HCT116 (cell line): ENCODE results near the gene IRAK2. TPM values are rescaled to one million over a fixed set of nuclear protein-coding genes. Genes with fewer than 3 reads are reported as not detected.

Source experiments
- ATAC-seq: fragments of 200-7000 bp; cut with Tn5 transposase; 2 replicates; pipeline ENCODE4 v1.9.1; 2020; ENCODE audit warnings: mild to moderate bottlenecking, moderate library complexity
- BruUV-seq: library from RNA; stranded (reverse); fragments of 400-500 nt; replicated peaks from 2 replicates; lab custom pipeline; 2021; lab: Mats Ljungman, UMichigan
- CTCF ChIA-PET: fragments of 300-600 bp; sonication (Branson Sonifier 250); formaldehyde crosslinking; loops from one replicate; lab custom pipeline; 2021; ENCODE audit warnings: antibody characterized with exemption; lab: Charles Lee
- POLR2A ChIA-PET: fragments of 300-600, 350-600 bp; sonication (Branson Sonifier 250); formaldehyde crosslinking; loops from one replicate; lab custom pipeline; 2021; ENCODE audit warnings: antibody characterized with exemption; lab: Charles Lee
- RAD21 ChIA-PET, 2 experiments: fragments of 300-600 bp; sonication (Branson Sonifier 250); formaldehyde crosslinking; loops; one replicate each; lab custom pipeline; 2023; ENCODE audit warnings: low total read pairs in 2 of 2; ENCODE audit not compliant: uncharacterized antibody in 2 of 2, unreplicated experiment in 2 of 2, low non-redundant PET in 1 of 2; lab: Charles Lee
- DNase-seq: peaks from one replicate; pipeline ENCODE4 v3.0.0-alpha.2; 2010; ENCODE audit warnings: low read depth, low spot score
- H2AFZ ChIP-seq: fragments of 200-600 bp; shearing (Covaris generic), sonication (generic); 2 replicates; pipeline ENCODE4 v1.6.1; 2017; ENCODE audit warnings: low read depth, mixed run types, mixed read lengths, antibody characterized with exemption, low read length; ENCODE audit not compliant: poor library complexity, severe bottlenecking
- H3K27ac ChIP-seq: 2 replicates; pipeline ENCODE4 v1.5.1; 2012; ENCODE audit warnings: low read depth, low read length
- H3K27me3 ChIP-seq: fragments of 200-600 bp; sonication (generic); 2 replicates; pipeline ENCODE4 v1.6.1; 2016; ENCODE audit warnings: mixed run types, low read length, mixed read lengths; ENCODE audit not compliant: insufficient read depth
- H3K36me3 ChIP-seq, 2 experiments: fragments of 200-500 bp in 1 of 2; fragments of 200-600 bp in 1 of 2; sonication (Bioruptor generic) in 1 of 2; sonication (generic) in 1 of 2; 2 replicates each; pipeline versions ENCODE4 v1.5.1 to v1.6.1; 2014 to 2016; ENCODE audit warnings: low read length in 2 of 2, inconsistent platforms in 1 of 2, mixed read lengths in 1 of 2, mixed run types in 1 of 2; ENCODE audit not compliant: insufficient read depth in 2 of 2, control insufficient read depth in 1 of 2
- H3K4me1 ChIP-seq, 2 experiments: fragments of 200-600 bp in 1 of 2; sonication (generic) in 1 of 2; 2 replicates each; pipeline versions ENCODE4 v1.5.1 to v1.6.1; 2012 to 2017; ENCODE audit warnings: low read length in 2 of 2, inconsistent platforms in 1 of 2, mild to moderate bottlenecking in 1 of 2, mixed read lengths in 1 of 2, mixed run types in 1 of 2, moderate library complexity in 1 of 2; ENCODE audit not compliant: insufficient read depth in 2 of 2, control insufficient read depth in 1 of 2
- H3K4me2 ChIP-seq: fragments of 200-600 bp; sonication (generic); 2 replicates; pipeline ENCODE4 v1.6.1; 2017; ENCODE audit warnings: mixed run types, low read length, mixed read lengths
- H3K4me3 ChIP-seq, 2 experiments: fragments of 200-600 bp in 1 of 2; sonication (generic) in 1 of 2; replicated peaks in 1 of 2; 2 replicates each; pipeline ENCODE4 v1.5.1; 2011 to 2016; ENCODE audit warnings: low read length in 2 of 2, control low read depth in 1 of 2, low read depth in 1 of 2, mild to moderate bottlenecking in 1 of 2, mixed read lengths in 1 of 2, mixed run types in 1 of 2
- H3K79me2 ChIP-seq: fragments of 200-600 bp; sonication (generic); 2 replicates; pipeline ENCODE4 v1.6.1; 2017; ENCODE audit warnings: mild to moderate bottlenecking, mixed run types, low read length, moderate library complexity, mixed read lengths; ENCODE audit not compliant: insufficient read depth
- H3K9ac ChIP-seq: fragments of 200-600 bp; sonication (generic); 2 replicates; pipeline ENCODE4 v1.6.1; 2016; ENCODE audit warnings: low read length, mixed read lengths
- H3K9me2 ChIP-seq: fragments of 200-600 bp; sonication (generic), shearing (Covaris generic); 2 replicates; pipeline ENCODE4 v1.6.1; 2017; ENCODE audit warnings: mixed run types, mild to moderate bottlenecking, moderate library complexity; ENCODE audit not compliant: insufficient read depth
- H3K9me3 ChIP-seq, 2 experiments: fragments of 200-500 bp in 1 of 2; fragments of 200-600 bp in 1 of 2; sonication (Bioruptor generic) in 1 of 2; sonication (generic) in 1 of 2; 2 replicates each; pipeline ENCODE4 v1.6.1; 2014 to 2017; ENCODE audit warnings: low read length in 2 of 2, mixed read lengths in 2 of 2, inconsistent platforms in 1 of 2, low read depth in 1 of 2, mild to moderate bottlenecking in 1 of 2, mixed run types in 1 of 2, moderate library complexity in 1 of 2; ENCODE audit not compliant: control insufficient read depth in 1 of 2, insufficient read depth in 1 of 2
- H4K20me1 ChIP-seq: fragments of 200-600 bp; sonication (generic), shearing (Covaris generic); 2 replicates; pipeline ENCODE4 v1.6.1; 2017; ENCODE audit warnings: mixed run types, mild to moderate bottlenecking, moderate library complexity; ENCODE audit not compliant: insufficient read depth
- CBX3 ChIP-seq: IDR thresholded peaks from 2 replicates; pipeline ENCODE4 v1.6.1; 2012; ENCODE audit warnings: low read depth
- CEBPB ChIP-seq: IDR thresholded peaks from 2 replicates; pipeline ENCODE4 v1.6.1; 2012; ENCODE audit warnings: low read depth
- CTCF ChIP-seq, 3 experiments: fragments of 200-600 bp in 1 of 3; sonication (generic) in 1 of 3; IDR thresholded peaks in 2 of 3; conservative IDR thresholded peaks in 1 of 3; 2 replicates each; pipeline ENCODE4 v1.5.1; 2012 to 2017; ENCODE audit warnings: low read depth in 2 of 3, low read length in 2 of 3, antibody characterized with exemption in 1 of 3, borderline replicate concordance in 1 of 3, control low read depth in 1 of 3, mild to moderate bottlenecking in 1 of 3, mixed read lengths in 1 of 3, mixed run types in 1 of 3, moderate library complexity in 1 of 3; ENCODE audit not compliant: insufficient read depth in 1 of 3
- EGR1 ChIP-seq: IDR thresholded peaks from 2 replicates; pipeline ENCODE4 v1.6.1; 2012; ENCODE audit warnings: low read depth
- ELF1 ChIP-seq: IDR thresholded peaks from 2 replicates; pipeline ENCODE4 v1.6.1; 2012; ENCODE audit warnings: low read depth, borderline replicate concordance
- EZH2 ChIP-seq: fragments of 200-600 bp; sonication (generic); IDR thresholded peaks from 2 replicates; pipeline ENCODE4 v1.6.1; 2017; ENCODE audit warnings: antibody characterized with exemption, mixed run types
- EZH2phosphoT487 ChIP-seq: fragments of 200-600 bp; IDR thresholded peaks from 2 replicates; pipeline ENCODE4 v1.6.1; 2018; ENCODE audit warnings: antibody characterized with exemption, borderline replicate concordance
- FOSL1 ChIP-seq: IDR thresholded peaks from 2 replicates; pipeline ENCODE4 v1.6.1; 2012; ENCODE audit warnings: low read depth
- JUND ChIP-seq: IDR thresholded peaks from 2 replicates; pipeline ENCODE4 v1.6.1; 2012
- POLR2A ChIP-seq: IDR thresholded peaks from 2 replicates; pipeline ENCODE4 v1.7.0; 2011; ENCODE audit warnings: borderline replicate concordance; ENCODE audit not compliant: insufficient read depth, insufficient read length; ENCODE audit errors: extremely low read depth
- RAD21 ChIP-seq: IDR thresholded peaks from 2 replicates; pipeline ENCODE4 v1.6.1; 2012; ENCODE audit warnings: low read depth, mild to moderate bottlenecking
- REST ChIP-seq: IDR thresholded peaks from 2 replicates; pipeline ENCODE4 v1.6.1; 2012; ENCODE audit warnings: low read depth
- SIN3A ChIP-seq: IDR thresholded peaks from 2 replicates; pipeline ENCODE4 v1.6.1; 2012; ENCODE audit warnings: low read depth
- SRF ChIP-seq: IDR thresholded peaks from 2 replicates; pipeline ENCODE4 v1.6.1; 2012; ENCODE audit warnings: low read depth
- TCF7L2 ChIP-seq: IDR thresholded peaks from 2 replicates; pipeline ENCODE4 v1.7.0; 2011; ENCODE audit warnings: borderline replicate concordance, inconsistent platforms; ENCODE audit not compliant: insufficient read depth, insufficient read length; ENCODE audit errors: extremely low read depth
- YY1 ChIP-seq: IDR thresholded peaks from 2 replicates; pipeline ENCODE4 v1.6.1; 2011; ENCODE audit warnings: low read length, low read depth, moderate library complexity, mild to moderate bottlenecking; ENCODE audit not compliant: insufficient replicate concordance; ENCODE audit errors: extremely low read depth
- ZFX ChIP-seq: fragments of 450-650 bp; IDR thresholded peaks from 2 replicates; pipeline ENCODE4 v1.6.1; 2017
- ZNF274 ChIP-seq: fragments of 200-500 bp; sonication (Bioruptor generic); IDR thresholded peaks from 2 replicates; pipeline ENCODE4 v1.6.1; 2014; ENCODE audit warnings: mild to moderate bottlenecking, low read depth, low read length, inconsistent platforms
- intact Hi-C: fragments of 100-400 bp; cut with micrococcal nuclease; formaldehyde crosslinking; loops from 2 replicates; pipeline ENCODE4 v1.10.0; 2022
- total RNA-seq: library from RNA; stranded (reverse); gene quantifications from one replicate; pipeline ENCODE4 v1.2.1, GENCODE V29; 2021; ENCODE audit not compliant: unreplicated experiment
- TF ChIP-seq, protein P1 (sequence below): IDR thresholded peaks from 2 replicates; pipeline ENCODE4 v1.6.1; 2012
- TF ChIP-seq, protein P2 (sequence below): IDR thresholded peaks from 2 replicates; pipeline ENCODE4 v1.6.1; 2012

The IRAK2 gene
- total RNA-seq, 1 experiment from 2014 or later, result 3.6 TPM

GRCh38 chr3:10213156-10213792 is 48.6 kb downstream of the IRAK2 start (continued):
- TF ChIP-seq CTCF (IDR thresholded peaks at IDR 0.05 in 2 of 3, conservative IDR thresholded peaks at IDR 0.05 in 1 of 3; ENCODE audit: borderline replicate concordance in 1 of 3, insufficient read depth in 1 of 3, low read depth in 2 of 3, low read length in 2 of 3), result no peak
- TF ChIP-seq CEBPB, result no peak
- TF ChIP-seq, protein P1, sequence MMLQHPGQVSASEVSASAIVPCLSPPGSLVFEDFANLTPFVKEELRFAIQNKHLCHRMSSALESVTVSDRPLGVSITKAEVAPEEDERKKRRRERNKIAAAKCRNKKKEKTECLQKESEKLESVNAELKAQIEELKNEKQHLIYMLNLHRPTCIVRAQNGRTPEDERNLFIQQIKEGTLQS, result no peak

GRCh38 chr3:10215578-10216368 is 51.1 kb downstream of the IRAK2 start:
- no TSS peak for BruUV-seq
- ChIA-PET POLR2A (no interaction called here), RAD21 (no interaction called here), CTCF (no interaction called here)
- Histone ChIP-seq H3K4me1 (peaks cover 13% of the 10 kb centered on the region in 2 experiments), H3K4me2 (no peak overlapping the region), H3K79me2 (no peaks in the 10 kb centered on the region), H3K9me3 (no peaks in the 10 kb centered on the region), H3K4me3 (no peak overlapping the region), H2AFZ (no peak overlapping the region), H3K9me2 (no peaks in the 10 kb centered on the region), H3K27ac (no peak overlapping the region), H3K9ac (no peak overlapping the region), H4K20me1 (no peaks in the 10 kb centered on the region), H3K36me3 (no peaks in the 10 kb centered on the region)
- ATAC-seq (no peak), DNase-seq (no peak)
- intact Hi-C loops, result no loop called here
- TF ChIP-seq RAD21, result no peak
- no peak for TF ChIP-seq FOSL1
- no peak for TF ChIP-seq SIN3A
- no peak for TF ChIP-seq EZH2phosphoT487
- TF ChIP-seq SRF, result no peak
- TF ChIP-seq EZH2, result no peak
- TF ChIP-seq CEBPB, result no peak
- no peak for TF ChIP-seq JUND
- TF ChIP-seq YY1, result no peak
- TF ChIP-seq REST, result no peak
- no peak for TF ChIP-seq EGR1
- no peak for TF ChIP-seq ZNF274
- no peak for TF ChIP-seq POLR2A
- TF ChIP-seq ZFX, result no peak
- TF ChIP-seq, protein P2, sequence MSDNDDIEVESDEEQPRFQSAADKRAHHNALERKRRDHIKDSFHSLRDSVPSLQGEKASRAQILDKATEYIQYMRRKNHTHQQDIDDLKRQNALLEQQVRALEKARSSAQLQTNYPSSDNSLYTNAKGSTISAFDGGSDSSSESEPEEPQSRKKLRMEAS, result no peak
- TF ChIP-seq ELF1, result no peak
- TF ChIP-seq TCF7L2, result no peak
- no peak for TF ChIP-seq CBX3
- TF ChIP-seq, all 23 proteins: peak for 0
- H3K27me3 ChIP-seq, result no peaks in the 10 kb centered on the region
